HG03571 (cell line): ENCODE results near the gene SOX6.

Source experiments
- ATAC-seq: cut with Tn5 transposase; IDR thresholded peaks from one replicate; pipeline ENCODE4 v1.9.1; 2021; ENCODE audit not compliant: unreplicated experiment

SOX6 gene

GRCh38 chr11:16365581-16366228 lies 9.4 kb upstream of the SOX6 start:
- no peak for ATAC-seq

DNA sequence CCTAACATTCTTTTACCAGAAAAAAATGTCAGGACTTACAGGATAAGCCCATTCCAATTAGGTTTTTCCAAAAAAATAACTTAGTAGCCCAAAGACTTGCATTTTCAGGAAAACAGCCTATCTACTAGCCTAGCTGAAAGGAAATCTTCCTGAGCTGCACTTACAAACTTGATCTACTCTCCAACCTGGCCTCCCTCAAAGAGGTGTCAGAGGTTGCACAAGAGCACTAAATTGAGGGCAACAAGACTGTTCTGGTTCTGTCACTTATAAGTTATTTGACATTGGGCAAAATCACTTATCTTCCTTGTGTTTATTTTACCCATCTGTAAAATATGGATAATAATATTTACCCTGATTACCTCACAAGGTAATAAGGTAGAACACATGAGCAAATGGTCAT lies 7.9 kb upstream of the SOX6 start:
- ATAC-seq, result no peak

GRCh38 chr11:16363706-16364105 lies 7.4 kb upstream of the SOX6 start:
- ATAC-seq, result no peak

GRCh38 chr11:16361108-16361865 lies 4.9 kb upstream of the SOX6 start:
- no peak for ATAC-seq

GRCh38 chr11:16359369-16359768 lies 3.0 kb upstream of the SOX6 start:
- no peak for ATAC-seq

DNA sequence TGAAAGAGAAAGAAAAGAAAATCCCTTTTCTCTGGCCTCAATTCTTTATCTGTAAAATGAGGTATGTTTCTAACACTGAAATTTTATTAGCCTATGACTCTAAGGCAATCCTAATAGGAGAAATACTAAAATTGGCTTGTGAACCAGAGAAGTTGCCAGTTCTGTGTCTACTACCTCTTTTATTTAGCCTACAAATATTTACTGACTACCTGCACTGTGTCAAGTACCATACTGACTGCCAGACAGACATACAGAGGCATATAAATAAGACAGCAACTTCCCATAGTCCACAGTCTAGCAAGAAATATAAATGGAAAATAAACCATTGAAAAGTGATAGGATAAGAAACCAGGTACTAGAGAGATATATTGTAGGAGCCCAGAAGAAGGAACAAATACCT lies 2.4 kb upstream of the SOX6 start:
- no peak for ATAC-seq

DNA sequence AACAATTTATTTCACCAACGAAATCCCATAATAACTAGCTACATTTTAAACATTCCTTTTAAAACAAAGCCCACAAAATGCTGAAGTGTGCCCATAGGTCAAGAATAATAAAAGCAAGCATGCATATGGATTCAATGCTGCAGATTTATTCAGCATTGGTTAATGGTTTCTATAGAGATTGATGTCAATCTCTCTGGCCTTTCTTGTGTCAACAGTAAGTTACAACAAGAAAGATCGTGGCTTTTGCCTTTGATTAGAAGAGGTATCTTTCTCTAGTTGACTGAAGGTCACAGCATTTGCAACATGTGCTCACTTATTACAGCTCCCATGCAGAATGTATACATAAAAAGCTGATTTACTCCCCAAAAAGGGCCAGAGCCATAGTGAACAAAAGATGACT lies 1.4 kb upstream of the SOX6 start:
- ATAC-seq, result no peak

DNA sequence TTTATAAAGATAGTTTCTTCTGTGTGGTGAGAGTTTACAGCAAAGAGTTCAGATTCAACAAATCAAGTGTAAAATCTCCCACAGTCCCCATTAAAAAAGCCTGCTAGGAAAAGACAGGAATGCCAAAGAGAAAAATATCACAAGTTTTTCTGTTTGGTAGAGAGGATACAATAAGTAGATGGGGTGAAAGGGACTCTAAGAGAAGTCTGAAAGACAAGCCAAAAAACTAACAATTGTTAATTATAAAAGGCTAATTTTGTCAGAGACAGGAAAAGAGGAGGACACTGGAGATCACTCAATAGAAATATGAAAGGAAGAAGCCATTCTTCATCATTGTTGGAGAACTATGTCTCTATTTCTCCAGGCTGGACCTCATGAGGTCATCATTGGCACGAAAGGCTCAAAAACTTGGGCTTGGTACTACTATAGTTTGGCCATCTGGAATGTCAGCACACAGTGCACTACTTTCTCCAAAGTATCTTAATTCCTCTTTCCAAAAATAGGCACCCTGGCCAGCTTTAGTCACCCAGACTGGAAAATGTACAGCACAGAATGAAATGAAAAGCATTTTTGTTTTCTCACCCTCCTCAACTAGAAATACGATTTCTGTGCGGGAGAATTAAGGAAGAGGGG lies 531 bp upstream of the SOX6 start:
- ATAC-seq, result no peak

- ATAC-seq, result no peak
Observed at GRCh38 chr11:16352707-16353106, 3.6 kb downstream of the SOX6 start.

GRCh38 chr11:16350125-16350524 lies 6.2 kb downstream of the SOX6 start:
- ATAC-seq, result no peak

DNA sequence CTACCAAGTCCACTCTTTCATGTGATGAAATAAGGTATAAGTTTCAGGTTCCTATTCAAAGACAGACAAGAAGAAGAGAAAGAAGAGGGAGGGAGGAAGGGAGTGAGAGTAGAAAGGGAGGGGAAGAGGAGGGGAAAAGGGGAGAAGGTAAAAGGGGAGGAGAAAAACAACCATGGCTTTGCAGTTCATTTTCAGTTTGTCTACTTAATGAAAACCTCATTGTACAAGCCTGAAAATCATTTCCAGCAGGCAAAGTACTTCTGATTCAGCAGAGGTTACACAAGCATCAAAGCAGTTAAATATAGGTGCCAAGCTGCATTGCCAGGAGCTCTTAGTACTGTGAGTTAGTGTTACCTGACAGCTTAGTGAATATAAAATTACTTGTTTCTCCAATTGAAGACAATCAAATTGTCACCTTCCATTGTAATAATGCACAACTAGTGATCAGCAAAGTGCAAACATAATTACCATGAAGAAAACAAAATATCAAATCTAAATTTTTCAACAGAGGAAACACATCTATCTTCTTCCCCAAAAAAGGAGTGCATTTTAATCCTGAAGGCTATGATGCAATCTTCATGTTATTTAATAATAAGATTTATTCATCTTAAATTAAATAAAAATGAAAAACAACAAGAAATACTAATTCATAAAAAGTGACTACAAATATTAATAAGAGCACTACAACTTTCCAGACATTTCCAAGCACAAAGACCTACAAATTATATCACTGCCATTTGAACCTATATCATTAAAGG lies 8.2 kb downstream of the SOX6 start:
- no peak for ATAC-seq

GRCh38 chr11:16346975-16347374 lies 9.4 kb downstream of the SOX6 start:
- ATAC-seq, result no peak

- ATAC-seq, result no peak
Observed at GRCh38 chr11:16341853-16342252, 14.5 kb downstream of the SOX6 start.

- no peak for ATAC-seq
Observed at GRCh38 chr11:16338393-16338792, 18.0 kb downstream of the SOX6 start.

- no peak for ATAC-seq
Observed at GRCh38 chr11:16337421-16338213, 18.7 kb downstream of the SOX6 start.

GRCh38 chr11:16336721-16337120 lies 19.6 kb downstream of the SOX6 start:
- no peak for ATAC-seq

GRCh38 chr11:16336204-16336603 lies 20.1 kb downstream of the SOX6 start:
- no peak for ATAC-seq

GRCh38 chr11:16335236-16335962 lies 20.9 kb downstream of the SOX6 start:
- ATAC-seq, result no peak

DNA sequence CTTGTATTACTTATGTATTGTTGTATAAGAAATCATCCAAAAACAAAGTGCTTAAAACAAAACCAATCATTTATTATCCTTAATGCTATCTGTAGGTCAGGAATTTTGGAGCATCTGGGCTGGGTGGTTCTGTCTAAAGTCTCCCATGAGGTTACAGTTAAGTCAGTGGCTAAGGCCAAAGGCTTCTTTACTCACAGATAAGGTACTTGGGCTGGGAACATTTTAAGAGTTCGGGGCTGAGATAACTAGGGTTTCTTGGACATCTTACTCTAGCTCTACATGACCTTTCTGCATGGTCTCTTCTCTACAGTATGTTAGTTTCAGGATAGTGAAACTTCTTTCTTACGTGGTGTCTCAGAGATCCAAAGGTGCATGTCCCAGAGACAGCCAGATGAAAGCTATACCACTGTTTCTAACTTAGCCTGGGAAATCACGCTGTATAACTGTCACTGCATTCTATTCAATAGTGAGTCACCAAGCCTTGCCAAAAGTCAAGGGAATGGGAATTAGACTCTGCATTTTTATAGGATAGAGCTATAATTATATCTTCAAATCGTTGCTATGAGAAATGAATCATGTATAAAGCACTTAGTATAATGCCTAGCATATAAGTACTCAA lies 29.6 kb downstream of the SOX6 start:
- no peak for ATAC-seq

GRCh38 chr11:16322190-16322589 lies 34.2 kb downstream of the SOX6 start:
- no peak for ATAC-seq
